Neural cell (in vitro differentiated cells): ENCODE measurements around the gene KCTD18. TPM values are rescaled to one million over a fixed set of nuclear protein-coding genes. Genes with fewer than 3 reads are reported as not detected.

Experiments
- H2AFZ ChIP-seq: fragments of 200-600, 300-800 bp; sonication (generic), shearing (Covaris generic); 2 replicates; pipeline ENCODE4 v1.6.0; 2014; ENCODE audit warnings: low read depth, mild to moderate bottlenecking, antibody characterized with exemption, low read length, moderate library complexity
- H3F3A ChIP-seq: fragments of 200-600 bp; shearing (Covaris generic); 2 replicates; pipeline ENCODE4 v1.6.1; 2016; ENCODE audit warnings: mild to moderate bottlenecking, moderate library complexity, mixed read lengths, antibody characterized with exemption, low read length; ENCODE audit not compliant: insufficient read depth, poor library complexity, severe bottlenecking
- H3K27ac ChIP-seq: fragments of 200-600, 300-800 bp; sonication (generic), shearing (Covaris generic); 2 replicates; pipeline ENCODE4 v1.5.1; 2014; ENCODE audit warnings: mild to moderate bottlenecking, low read length, moderate library complexity
- H3K27me3 ChIP-seq: fragments of 300-800, 200-600 bp; sonication (generic), shearing (Covaris generic); 2 replicates; pipeline ENCODE4 v1.6.0; 2014; ENCODE audit warnings: mild to moderate bottlenecking, low read depth, low read length, moderate library complexity; ENCODE audit not compliant: insufficient read depth
- H3K36me3 ChIP-seq: fragments of 300-800, 200-600 bp; sonication (generic), shearing (Covaris generic); 2 replicates; pipeline ENCODE4 v1.5.1; 2014; ENCODE audit warnings: mild to moderate bottlenecking, antibody characterized with exemption, low read length, moderate library complexity; ENCODE audit not compliant: insufficient read depth
- H3K4me2 ChIP-seq: fragments of 300-800, 200-600 bp; sonication (generic), shearing (Covaris generic); 2 replicates; pipeline ENCODE4 v1.6.0; 2014; ENCODE audit warnings: mild to moderate bottlenecking, low read length
- H3K4me3 ChIP-seq: fragments of 300-800, 200-600 bp; sonication (generic), shearing (Covaris generic); 2 replicates; pipeline ENCODE4 v1.5.1; 2014; ENCODE audit warnings: mild to moderate bottlenecking, low read length, moderate library complexity
- H3K79me2 ChIP-seq: fragments of 200-600 bp; shearing (Covaris generic); replicated peaks from 2 replicates; pipeline ENCODE4 v1.6.0; 2014; ENCODE audit warnings: mild to moderate bottlenecking, low read length, moderate library complexity; ENCODE audit not compliant: insufficient read depth
- H3K9ac ChIP-seq: fragments of 300-800, 200-600 bp; sonication (generic), shearing (Covaris generic); 2 replicates; pipeline ENCODE4 v1.6.1; 2016; ENCODE audit warnings: mild to moderate bottlenecking, low read length, mixed read lengths
- H3K9me2 ChIP-seq: fragments of 200-600 bp; shearing (Covaris generic); 2 replicates; pipeline ENCODE4 v1.6.1; 2016; ENCODE audit warnings: mild to moderate bottlenecking, low read length, mixed read lengths; ENCODE audit not compliant: insufficient read depth
- H3K9me3 ChIP-seq: fragments of 200-600, 300-800 bp; sonication (generic), shearing (Covaris generic); 2 replicates; pipeline ENCODE4 v1.6.1; 2016; ENCODE audit warnings: mild to moderate bottlenecking, mixed run types, low read length, moderate library complexity, mixed read lengths
- H4K20me1 ChIP-seq: fragments of 200-600 bp; shearing (Covaris generic); 2 replicates; pipeline ENCODE4 v1.6.1; 2016; ENCODE audit warnings: mild to moderate bottlenecking, mixed run types; ENCODE audit not compliant: insufficient read depth
- CTCF ChIP-seq: fragments of 450-650 bp; IDR thresholded peaks from 2 replicates; pipeline ENCODE4 v1.5.1; 2014; ENCODE audit warnings: antibody characterized with exemption, mild to moderate bottlenecking, moderate library complexity; ENCODE audit not compliant: poor library complexity, severe bottlenecking
- EP300 ChIP-seq: fragments of 450-650 bp; conservative IDR thresholded peaks from 2 replicates; pipeline ENCODE4 v1.6.1; 2014; ENCODE audit warnings: antibody characterized with exemption, mild to moderate bottlenecking, moderate library complexity; ENCODE audit not compliant: poor library complexity, severe bottlenecking
- MXI1 ChIP-seq: fragments of 450-650 bp; conservative IDR thresholded peaks from 2 replicates; pipeline ENCODE4 v1.6.1; 2014; ENCODE audit warnings: antibody characterized with exemption, mild to moderate bottlenecking; ENCODE audit not compliant: poor library complexity, severe bottlenecking
- POLR2AphosphoS5 ChIP-seq: IDR thresholded peaks from 2 replicates; pipeline ENCODE4 v1.6.1; 2012
- RAD21 ChIP-seq: fragments of 450-650 bp; conservative IDR thresholded peaks from 2 replicates; pipeline ENCODE4 v1.6.1; 2014; ENCODE audit warnings: antibody characterized with exemption, mild to moderate bottlenecking, moderate library complexity
- REST ChIP-seq: IDR thresholded peaks from 2 replicates; pipeline ENCODE4 v1.6.1; 2012; ENCODE audit warnings: borderline replicate concordance
- SMC3 ChIP-seq: fragments of 450-650 bp; conservative IDR thresholded peaks from 2 replicates; pipeline ENCODE4 v1.6.1; 2014; ENCODE audit warnings: antibody characterized with exemption, mild to moderate bottlenecking, moderate library complexity; ENCODE audit not compliant: poor library complexity
- polyA plus RNA-seq: library from polyadenylated mRNA; depleted of rRNA; stranded (reverse); fragments of >200 nt; gene quantifications from 2 replicates; pipeline ENCODE4 v1.2.3, GENCODE V29; 2014

The KCTD18 gene
- polyA plus RNA-seq, 1 donor from 2014 or later: 17.0 TPM

DNA sequence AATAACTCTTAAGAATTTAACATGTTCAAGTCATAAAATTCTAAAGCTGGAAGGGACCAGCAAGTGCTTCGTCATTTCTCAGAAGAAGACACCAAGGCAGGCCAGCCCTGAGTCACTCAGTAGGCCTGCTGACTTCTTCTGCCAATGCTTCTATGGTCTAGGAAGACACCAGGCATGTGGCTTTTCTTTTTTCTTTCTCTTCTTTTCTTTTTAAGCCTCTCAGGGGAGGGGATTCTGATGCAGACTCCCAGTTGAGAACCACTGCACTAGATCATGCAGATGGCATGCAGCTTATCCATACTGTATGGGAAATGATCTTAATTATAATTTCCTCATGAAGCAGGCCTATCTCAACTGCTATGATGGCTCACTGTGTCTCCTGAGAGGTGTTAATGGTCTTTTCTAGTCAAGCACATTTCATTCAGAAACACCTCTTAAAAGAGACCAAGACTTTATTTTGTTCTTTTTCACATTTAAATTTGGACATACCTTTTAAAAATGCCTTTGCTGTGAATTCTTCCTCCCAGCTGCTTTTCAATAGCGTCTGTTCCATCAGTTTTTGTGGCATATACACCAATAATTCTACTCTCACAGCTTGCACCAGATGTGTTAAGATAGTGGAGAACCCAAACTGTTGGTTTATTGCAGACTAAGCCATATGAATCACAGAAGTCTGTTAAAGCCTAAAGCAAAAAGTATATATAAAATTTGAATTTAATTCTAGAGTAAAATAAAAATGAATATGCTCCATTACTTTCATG, 11.3 kb downstream of the KCTD18 start:
- H3K9ac ChIP-seq: no peak overlapping the region
- TF ChIP-seq REST: no peak
- no peak for TF ChIP-seq MXI1
- TF ChIP-seq SMC3: no peak
- TF ChIP-seq CTCF: no peak
- TF ChIP-seq RAD21: no peak
- H3K4me3 ChIP-seq: no peak overlapping the region

GRCh38 chr2:200496696-200497095, 13.2 kb downstream of the KCTD18 start:
- TF ChIP-seq REST (no peak), CTCF (no peak), POLR2AphosphoS5 (no peak), MXI1 (no peak), EP300 (no peak)
- Histone ChIP-seq H3K9ac (no peak overlapping the region), H3K9me3 (no peaks in the 10 kb centered on the region), H3K9me2 (no peaks in the 10 kb centered on the region), H4K20me1 (no peaks in the 10 kb centered on the region), H3K36me3 (peaks cover 4% of the 10 kb centered on the region), H3F3A (no peaks in the 10 kb centered on the region), H3K4me3 (no peak overlapping the region), H3K79me2 (no peaks in the 10 kb centered on the region), H3K27ac (no peak overlapping the region), H3K27me3 (no peaks in the 10 kb centered on the region), H2AFZ (no peak overlapping the region), H3K4me2 (no peak overlapping the region)

More for the DNA sequence above, 11.3 kb downstream of the KCTD18 start:
- no peaks in the 10 kb centered on the region for H3K27me3 ChIP-seq
- no peak overlapping the region for H3K4me2 ChIP-seq
- H2AFZ ChIP-seq: no peak overlapping the region
- H3F3A ChIP-seq: no peaks in the 10 kb centered on the region
- H3K27ac ChIP-seq: no peak overlapping the region
- no peaks in the 10 kb centered on the region for H3K9me2 ChIP-seq
- H3K36me3 ChIP-seq: no peaks in the 10 kb centered on the region
- no peaks in the 10 kb centered on the region for H3K9me3 ChIP-seq
- H3K79me2 ChIP-seq: no peaks in the 10 kb centered on the region
- H4K20me1 ChIP-seq: no peaks in the 10 kb centered on the region
